ENCODE data around the gene SNRNP27. TPM values are rescaled to one million over a fixed set of nuclear protein-coding genes. Genes with fewer than 3 reads are reported as not detected.
A peak's percentile ranks its signal among the peaks of the same experiment; 100 is the strongest.

The SNRNP27 gene
- total and polyA plus RNA-seq, 9 of the 15 experiments (the other 6 are each of a cell fraction or from before 2014, with no cell fraction given), result 29.2 to 102 (median 65.7) TPM

DNA sequence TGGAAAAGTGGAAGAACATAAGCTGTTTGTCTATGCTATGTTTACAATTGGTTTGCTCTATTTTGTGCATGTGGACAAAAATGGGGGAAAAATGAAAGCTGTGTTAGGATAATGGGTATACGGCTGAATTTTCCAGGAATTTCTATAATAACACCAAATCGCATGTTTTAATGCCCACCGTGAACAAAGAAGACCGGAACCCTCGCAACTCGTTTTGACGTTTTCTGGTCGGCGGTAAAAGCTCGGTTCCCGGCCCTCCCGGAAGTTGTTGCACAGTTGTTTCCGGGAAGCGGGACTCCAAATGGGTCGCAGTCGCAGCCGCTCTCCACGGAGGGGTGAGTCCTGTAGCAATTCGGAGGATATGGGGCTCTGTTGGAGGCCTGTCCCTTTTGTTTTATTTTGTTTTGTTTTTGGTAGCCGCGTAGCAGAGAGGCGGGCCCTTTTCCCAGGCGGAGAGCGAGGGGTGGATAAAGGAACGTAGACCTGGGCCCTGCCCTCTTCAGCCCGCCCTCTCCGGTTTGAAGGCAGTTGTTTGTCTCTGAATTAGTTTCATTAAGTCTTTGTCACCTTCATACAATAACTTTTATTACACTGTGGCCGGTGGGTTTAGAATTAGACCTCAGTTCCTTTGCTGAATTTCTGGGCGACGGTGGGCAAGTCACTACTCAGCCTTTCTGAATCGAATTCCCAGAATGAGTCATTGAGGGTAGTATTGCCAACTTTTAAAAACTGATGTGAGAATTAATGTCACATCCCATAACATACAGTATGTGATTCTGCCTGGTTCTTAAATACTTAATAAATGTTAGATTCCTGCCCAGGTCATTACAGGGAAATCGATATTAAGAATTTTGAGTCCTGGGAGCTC is at the start of gene SNRNP27 (continued):
- TF ChIP-seq CREB3L1 (IDR thresholded peaks at IDR 0.05; ENCODE audit: borderline replicate concordance, low read depth) (peak; percentile 55; the same call in 1 of the 2 replicates), TEAD1 (CRISPR knock-in tag; IDR thresholded peaks at IDR 0.05) (peak; percentile 24 to 46; a peak in 1 of 4 replicates), THRAP3 (IDR thresholded peaks at IDR 0.05; ENCODE audit: borderline replicate concordance) (peak; percentile 59; the same call in 1 of the 2 replicates), POLR2B (IDR thresholded peaks at IDR 0.05; ENCODE audit: low read depth, partially characterized antibody) (peak; percentile 85), ATF7 (IDR thresholded peaks at IDR 0.05) (peak; percentile 66)
- TF ChIP-seq, protein P1, sequence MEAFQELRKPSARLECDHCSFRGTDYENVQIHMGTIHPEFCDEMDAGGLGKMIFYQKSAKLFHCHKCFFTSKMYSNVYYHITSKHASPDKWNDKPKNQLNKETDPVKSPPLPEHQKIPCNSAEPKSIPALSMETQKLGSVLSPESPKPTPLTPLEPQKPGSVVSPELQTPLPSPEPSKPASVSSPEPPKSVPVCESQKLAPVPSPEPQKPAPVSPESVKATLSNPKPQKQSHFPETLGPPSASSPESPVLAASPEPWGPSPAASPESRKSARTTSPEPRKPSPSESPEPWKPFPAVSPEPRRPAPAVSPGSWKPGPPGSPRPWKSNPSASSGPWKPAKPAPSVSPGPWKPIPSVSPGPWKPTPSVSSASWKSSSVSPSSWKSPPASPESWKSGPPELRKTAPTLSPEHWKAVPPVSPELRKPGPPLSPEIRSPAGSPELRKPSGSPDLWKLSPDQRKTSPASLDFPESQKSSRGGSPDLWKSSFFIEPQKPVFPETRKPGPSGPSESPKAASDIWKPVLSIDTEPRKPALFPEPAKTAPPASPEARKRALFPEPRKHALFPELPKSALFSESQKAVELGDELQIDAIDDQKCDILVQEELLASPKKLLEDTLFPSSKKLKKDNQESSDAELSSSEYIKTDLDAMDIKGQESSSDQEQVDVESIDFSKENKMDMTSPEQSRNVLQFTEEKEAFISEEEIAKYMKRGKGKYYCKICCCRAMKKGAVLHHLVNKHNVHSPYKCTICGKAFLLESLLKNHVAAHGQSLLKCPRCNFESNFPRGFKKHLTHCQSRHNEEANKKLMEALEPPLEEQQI (IDR thresholded peaks at IDR 0.05), result peak; percentile 76; the same call in 1 of the 2 replicates
